VCaP (cell line): ENCODE results near the gene DNAAF5.

Experiments
- H3K27ac ChIP-seq: fragments of 450-650 bp; 2 replicates; pipeline ENCODE4 v1.5.1; 2017
- CTCF ChIP-seq: fragments of 450-650 bp; conservative IDR thresholded peaks from 2 replicates; pipeline ENCODE4 v1.5.1; 2017; ENCODE audit warnings: mild to moderate bottlenecking, moderate library complexity

DNAAF5 gene

GRCh38 chr7:684416-684815 lies 42.1 kb upstream of the DNAAF5 start:
- TF ChIP-seq CTCF: no peak
- no peak overlapping the region for H3K27ac ChIP-seq

GRCh38 chr7:685540-685939 lies 41.0 kb upstream of the DNAAF5 start:
- no peak overlapping the region for H3K27ac ChIP-seq
- no peak for TF ChIP-seq CTCF

GRCh38 chr7:690478-691360 lies 35.8 kb upstream of the DNAAF5 start:
- no peak for TF ChIP-seq CTCF

GRCh38 chr7:691361-692045 lies 35.0 kb upstream of the DNAAF5 start:
- no peak for TF ChIP-seq CTCF
- H3K27ac ChIP-seq: no peak overlapping the region

More at GRCh38 chr7:690478-691360, 35.8 kb upstream of the DNAAF5 start:
- no peak overlapping the region for H3K27ac ChIP-seq

- H3K27ac ChIP-seq: no peak overlapping the region
- TF ChIP-seq CTCF: no peak
Observed at GRCh38 chr7:693280-693679, 33.2 kb upstream of the DNAAF5 start.

- no peak for TF ChIP-seq CTCF
- H3K27ac ChIP-seq: no peak overlapping the region
Observed at GRCh38 chr7:696426-696811, 30.1 kb upstream of the DNAAF5 start.

GRCh38 chr7:696812-697551 lies 29.5 kb upstream of the DNAAF5 start:
- no peak for TF ChIP-seq CTCF
- no peak overlapping the region for H3K27ac ChIP-seq
